HFFc6 (cell line): Measurements from ENCODE around the gene EPHA3. TPM values are rescaled to one million over a fixed set of nuclear protein-coding genes. Genes with fewer than 3 reads are reported as not detected.

Source experiments
- DNase-seq: peaks from one replicate; pipeline ENCODE4 v3.0.0-alpha.2; 2018
- H3K27ac Mint-ChIP-seq: 2 replicates; pipeline ENCODE4 v1.8.0; 2020; ENCODE audit warnings: mild to moderate bottlenecking, mixed read lengths
- H3K27me3 Mint-ChIP-seq: 2 replicates; pipeline ENCODE4 v1.8.0; 2021; ENCODE audit warnings: mild to moderate bottlenecking, moderate library complexity, mixed read lengths; ENCODE audit not compliant: insufficient read depth
- H3K36me3 Mint-ChIP-seq: 2 replicates; pipeline ENCODE4 v1.8.0; 2021; ENCODE audit warnings: low read depth, mixed read lengths
- H3K4me1 Mint-ChIP-seq: 2 replicates; pipeline ENCODE4 v1.8.0; 2020; ENCODE audit warnings: low read depth, mixed read lengths
- H3K4me3 Mint-ChIP-seq: 2 replicates; pipeline ENCODE4 v1.8.0; 2020; ENCODE audit warnings: mild to moderate bottlenecking, moderate library complexity, mixed read lengths
- H3K9me3 Mint-ChIP-seq: 2 replicates; pipeline ENCODE4 v1.8.0; 2020; ENCODE audit warnings: mild to moderate bottlenecking, mixed read lengths
- total RNA-seq, 6 experiments: library from RNA; stranded (reverse); fragmentation: NEBNext Ultra II Directional; extraction: Animal tissue kit (Norgen Biotek cat#: 25700); gene quantifications; 2 replicates in 1 of 6; 3 replicates in 5 of 6; pipeline ENCODE4 v1.2.3, GENCODE V29; 2021
- TF ChIP-seq, protein P1 (sequence below): fragments of 200-600 bp; sonication (generic); IDR thresholded peaks from 2 replicates; pipeline ENCODE4 v1.5.0; 2021; ENCODE audit warnings: antibody characterized with exemption, mild to moderate bottlenecking

The EPHA3 gene
- total RNA-seq, 6 experiments from 2014 or later = 0.09 to 0.13 (median 0.11) TPM; not detected in 3

DNA sequence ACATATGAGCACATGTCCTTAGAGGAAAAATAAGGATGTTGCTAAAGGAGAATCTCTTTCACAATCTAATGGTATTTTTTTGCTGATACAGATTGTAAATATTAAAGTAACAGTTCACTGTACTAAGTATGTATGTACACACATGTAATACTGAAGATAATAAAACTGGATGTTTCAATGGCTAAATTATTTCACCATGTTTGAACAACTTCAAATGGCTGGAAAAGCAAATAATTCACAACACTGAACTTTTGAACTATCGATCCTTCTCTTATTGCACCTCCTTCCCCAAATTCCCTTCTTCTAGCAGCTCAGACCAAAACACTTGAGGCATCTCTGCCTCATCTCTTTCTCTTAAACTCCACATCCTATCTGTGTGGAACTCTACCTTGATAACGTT, 149.5 kb downstream of the EPHA3 start:
- H3K36me3 Mint-ChIP-seq = no peaks in the 10 kb centered on the region
- peaks cover 6% of the 10 kb centered on the region for H3K9me3 Mint-ChIP-seq
- no peak overlapping the region for H3K27ac Mint-ChIP-seq
- TF ChIP-seq, protein P1, sequence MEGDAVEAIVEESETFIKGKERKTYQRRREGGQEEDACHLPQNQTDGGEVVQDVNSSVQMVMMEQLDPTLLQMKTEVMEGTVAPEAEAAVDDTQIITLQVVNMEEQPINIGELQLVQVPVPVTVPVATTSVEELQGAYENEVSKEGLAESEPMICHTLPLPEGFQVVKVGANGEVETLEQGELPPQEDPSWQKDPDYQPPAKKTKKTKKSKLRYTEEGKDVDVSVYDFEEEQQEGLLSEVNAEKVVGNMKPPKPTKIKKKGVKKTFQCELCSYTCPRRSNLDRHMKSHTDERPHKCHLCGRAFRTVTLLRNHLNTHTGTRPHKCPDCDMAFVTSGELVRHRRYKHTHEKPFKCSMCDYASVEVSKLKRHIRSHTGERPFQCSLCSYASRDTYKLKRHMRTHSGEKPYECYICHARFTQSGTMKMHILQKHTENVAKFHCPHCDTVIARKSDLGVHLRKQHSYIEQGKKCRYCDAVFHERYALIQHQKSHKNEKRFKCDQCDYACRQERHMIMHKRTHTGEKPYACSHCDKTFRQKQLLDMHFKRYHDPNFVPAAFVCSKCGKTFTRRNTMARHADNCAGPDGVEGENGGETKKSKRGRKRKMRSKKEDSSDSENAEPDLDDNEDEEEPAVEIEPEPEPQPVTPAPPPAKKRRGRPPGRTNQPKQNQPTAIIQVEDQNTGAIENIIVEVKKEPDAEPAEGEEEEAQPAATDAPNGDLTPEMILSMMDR = no peak
- no peaks in the 10 kb centered on the region for H3K4me1 Mint-ChIP-seq
- DNase-seq = no peak
- H3K4me3 Mint-ChIP-seq = no peak overlapping the region
- H3K27me3 Mint-ChIP-seq = no peaks in the 10 kb centered on the region

DNA sequence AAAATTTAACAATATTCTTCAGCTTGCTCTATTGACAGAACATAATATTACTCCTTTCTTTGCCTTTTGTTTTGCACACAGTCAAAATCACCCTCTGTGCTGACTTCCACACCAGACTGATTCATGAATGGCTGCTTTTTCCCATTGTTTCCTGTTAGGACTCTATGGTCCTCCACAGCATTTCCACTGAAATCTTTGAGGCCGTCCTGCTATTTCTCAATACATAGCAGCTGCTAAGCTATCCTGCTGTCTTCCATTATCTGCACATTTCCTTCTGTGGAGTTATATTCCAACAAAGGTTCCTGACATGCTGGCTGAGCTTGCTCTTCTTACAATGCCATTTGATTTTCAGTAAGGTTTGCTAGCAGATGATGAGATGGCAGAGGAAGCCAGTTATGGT, 153.3 kb downstream of the EPHA3 start:
- Mint-ChIP-seq H3K4me1 (no peaks in the 10 kb centered on the region), H3K4me3 (no peak overlapping the region), H3K9me3 (no peaks in the 10 kb centered on the region; the same call in 1 of the 2 replicates), H3K27ac (no peak overlapping the region), H3K36me3 (no peaks in the 10 kb centered on the region), H3K27me3 (no peaks in the 10 kb centered on the region)
- no peak for DNase-seq
- TF ChIP-seq, protein P1 = no peak

DNA sequence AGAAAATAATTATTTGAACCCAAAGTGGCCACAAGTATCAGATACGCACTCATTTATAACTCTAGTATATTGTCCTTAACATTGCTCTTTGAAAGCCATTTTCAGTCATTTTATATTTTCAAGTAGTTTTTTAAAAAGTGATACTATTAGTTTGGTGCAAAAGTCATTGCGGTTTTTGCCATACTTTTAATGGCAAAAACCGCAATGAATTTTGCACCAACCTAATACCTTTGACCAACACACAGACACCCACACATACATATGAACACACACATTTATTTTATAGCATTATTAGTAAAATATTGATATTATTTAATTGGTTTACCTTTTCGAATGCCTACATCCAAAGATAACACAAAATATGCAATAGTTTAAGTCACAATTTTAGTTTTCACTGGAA, 154.3 kb downstream of the EPHA3 start:
- no peaks in the 10 kb centered on the region for H3K4me1 Mint-ChIP-seq
- no peaks in the 10 kb centered on the region for H3K27me3 Mint-ChIP-seq
- DNase-seq = no peak
- H3K27ac Mint-ChIP-seq = no peak overlapping the region
- H3K36me3 Mint-ChIP-seq = no peaks in the 10 kb centered on the region
- TF ChIP-seq, protein P1 = no peak
- H3K9me3 Mint-ChIP-seq = no peaks in the 10 kb centered on the region; the same call in 1 of the 2 replicates
- H3K4me3 Mint-ChIP-seq = no peak overlapping the region

- TF ChIP-seq, protein P1 = no peak
- Mint-ChIP-seq H3K36me3 (no peaks in the 10 kb centered on the region), H3K27me3 (no peaks in the 10 kb centered on the region), H3K27ac (no peak overlapping the region), H3K4me1 (no peaks in the 10 kb centered on the region), H3K4me3 (no peak overlapping the region), H3K9me3 (no peaks in the 10 kb centered on the region; the same call in 1 of the 2 replicates)
- no peak for DNase-seq
These were observed 155.0 kb downstream of the EPHA3 start for GRCh38 chr3:89262309-89262929.

- no peak overlapping the region for H3K4me3 Mint-ChIP-seq
- H3K4me1 Mint-ChIP-seq = no peaks in the 10 kb centered on the region
- H3K27ac Mint-ChIP-seq = no peak overlapping the region
- H3K36me3 Mint-ChIP-seq = no peaks in the 10 kb centered on the region
- DNase-seq = no peak
- H3K27me3 Mint-ChIP-seq = no peaks in the 10 kb centered on the region
- TF ChIP-seq, protein P1 = no peak
- H3K9me3 Mint-ChIP-seq = no peaks in the 10 kb centered on the region; the same call in 1 of the 2 replicates
These were observed 156.7 kb downstream of the EPHA3 start for GRCh38 chr3:89264037-89264560.
